Panc1 (cell line): ENCODE data around the gene GDPD5. TPM values are rescaled to one million over a fixed set of nuclear protein-coding genes. Genes with fewer than 3 reads are reported as not detected.

Experiments used
- ATAC-seq: fragments of 200-7000 bp; cut with Tn5 transposase; 2 replicates; pipeline ENCODE4 v1.9.1; 2020; ENCODE audit warnings: mild to moderate bottlenecking, moderate library complexity
- BruUV-seq: library from RNA; stranded (reverse); fragments of 400-500 nt; replicated peaks from 2 replicates; lab custom pipeline; 2021; lab: Mats Ljungman, UMichigan
- CTCF ChIA-PET: fragments of 300-600 bp; sonication (Branson Sonifier 250); formaldehyde crosslinking; loops from one replicate; lab custom pipeline; 2022; ENCODE audit warnings: antibody characterized with exemption; lab: Charles Lee
- POLR2A ChIA-PET: fragments of 300-600 bp; sonication (Branson Sonifier 250); formaldehyde crosslinking; loops from one replicate; lab custom pipeline; 2022; ENCODE audit warnings: antibody characterized with exemption; lab: Charles Lee
- DNase-seq: peaks from one replicate; pipeline ENCODE4 v3.0.0-alpha.2; 2010; ENCODE audit warnings: low read depth, low spot score
- H3K27ac ChIP-seq: 2 replicates; pipeline ENCODE4 v1.5.1; 2011; ENCODE audit warnings: mild to moderate bottlenecking, low read length, inconsistent platforms
- H3K27me3 ChIP-seq: fragments of 200-500 bp; sonication (Bioruptor generic); 2 replicates; pipeline ENCODE4 v1.6.0; 2014; ENCODE audit warnings: low read length, inconsistent platforms; ENCODE audit not compliant: control insufficient read depth, insufficient read depth
- H3K36me3 ChIP-seq: fragments of 200-500 bp; sonication (Bioruptor generic); 2 replicates; pipeline ENCODE4 v1.5.1; 2014; ENCODE audit warnings: inconsistent platforms, mild to moderate bottlenecking, low read length, moderate library complexity; ENCODE audit not compliant: control insufficient read depth, insufficient read depth
- H3K4me1 ChIP-seq: 2 replicates; pipeline ENCODE4 v1.5.1; 2011; ENCODE audit warnings: inconsistent platforms, mild to moderate bottlenecking, low read length, moderate library complexity; ENCODE audit not compliant: control insufficient read depth, insufficient read depth
- H3K4me3 ChIP-seq, 2 experiments: 2 replicates each; pipeline ENCODE4 v1.5.1; 2011 to 2012; ENCODE audit warnings: low read depth in 2 of 2, low read length in 2 of 2, mild to moderate bottlenecking in 2 of 2, inconsistent platforms in 1 of 2, moderate library complexity in 1 of 2
- H3K9me3 ChIP-seq: fragments of 200-500 bp; sonication (Bioruptor generic); 2 replicates; pipeline ENCODE4 v1.5.1; 2014; ENCODE audit warnings: low read depth, mild to moderate bottlenecking, inconsistent platforms, low read length, moderate library complexity; ENCODE audit not compliant: control insufficient read depth, insufficient read depth
- CTCF ChIP-seq: fragments of 450-650 bp; IDR thresholded peaks from 2 replicates; pipeline ENCODE4 v1.5.1; 2017; ENCODE audit warnings: mild to moderate bottlenecking
- POLR2AphosphoS5 ChIP-seq: IDR thresholded peaks from 2 replicates; pipeline ENCODE4 v1.6.1; 2012; ENCODE audit warnings: mild to moderate bottlenecking, low read depth, low read length, moderate library complexity
- REST ChIP-seq, 2 experiments: IDR thresholded peaks; 2 replicates each; pipeline ENCODE4 v1.6.1; 2011 to 2012; ENCODE audit warnings: low read depth in 2 of 2, control low read depth in 1 of 2, low read length in 1 of 2, mild to moderate bottlenecking in 1 of 2, moderate library complexity in 1 of 2; ENCODE audit not compliant: insufficient read depth in 1 of 2
- SIN3A ChIP-seq: IDR thresholded peaks from 2 replicates; pipeline ENCODE4 v1.6.1; 2012; ENCODE audit warnings: low read depth, mild to moderate bottlenecking, low read length, moderate library complexity, borderline replicate concordance; ENCODE audit not compliant: insufficient read depth
- TCF7L2 ChIP-seq: IDR thresholded peaks from 2 replicates; pipeline ENCODE4 v1.6.1; 2011; ENCODE audit warnings: mild to moderate bottlenecking, low read depth, low read length, inconsistent platforms
- in situ Hi-C: cut with HindIII; loops from 2 replicates; pipeline ENCODE4 v1.10.0; 2016; ENCODE audit warnings: low sequenced_read_pairs, low pct_unique_long_range_greater_than_20kb
- intact Hi-C: fragments of 100-400 bp; cut with micrococcal nuclease; formaldehyde crosslinking; loops from one replicate; pipeline ENCODE4 v1.10.0; 2022; ENCODE audit not compliant: unreplicated experiment
- total RNA-seq: library from RNA; stranded (reverse); gene quantifications from one replicate; pipeline ENCODE4 v1.2.1, GENCODE V29; 2021; ENCODE audit not compliant: unreplicated experiment

The GDPD5 gene
- total RNA-seq, 1 experiment from 2014 or later, result 6.0 TPM

GRCh38 chr11:75398906-75399305, 126.8 kb downstream of the GDPD5 start:
- intact Hi-C loops, result no loop called here

DNA sequence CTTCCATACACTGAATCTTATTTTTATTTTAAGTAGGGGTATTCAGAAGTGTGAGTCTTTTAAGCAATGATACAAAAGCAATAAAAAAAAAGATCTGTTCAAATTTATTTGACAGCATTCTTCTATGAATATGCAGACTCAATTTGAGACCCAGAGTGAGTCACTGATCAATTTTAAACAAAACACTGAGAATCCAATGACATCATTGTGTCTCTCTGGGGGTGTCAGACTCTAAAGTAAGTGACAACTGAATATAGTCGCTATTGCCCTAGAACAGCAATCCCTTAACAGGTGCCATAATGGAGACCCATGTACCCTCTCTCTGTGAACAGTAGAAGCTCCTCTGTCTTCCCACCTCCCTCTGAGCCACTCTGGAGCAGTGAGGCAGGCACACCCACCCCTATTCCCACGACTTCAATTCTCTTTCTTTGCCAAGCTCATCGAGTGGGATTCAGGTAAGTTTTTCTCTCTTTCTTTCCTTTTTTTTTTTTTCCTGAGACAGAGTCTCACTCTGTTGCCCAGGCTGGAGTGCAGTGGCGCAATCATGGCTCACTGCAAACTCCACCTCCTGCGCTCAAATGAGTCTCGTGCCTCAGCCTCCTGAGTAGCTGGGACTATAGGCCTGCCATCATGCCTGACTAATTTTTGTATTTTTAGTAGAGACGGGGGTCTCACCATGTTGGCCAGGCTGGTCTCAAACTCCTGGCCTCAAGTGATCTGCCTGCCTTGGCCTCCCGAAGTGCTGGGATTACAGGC, 131.5 kb downstream of the GDPD5 start:
- no peaks in the 10 kb centered on the region for H3K9me3 ChIP-seq
- no peaks in the 10 kb centered on the region for H3K4me1 ChIP-seq
- intact Hi-C loops (no loop called here), in situ Hi-C loops (no loop called here)
- ATAC-seq (no peak), DNase-seq (no peak)
- H3K36me3 ChIP-seq, result no peaks in the 10 kb centered on the region
- ChIA-PET POLR2A (interaction anchor here (0.6 kb wide), 1 partner anchor 113 kb away, joined by 8 read pairs; no protein-coding TSS in a partner anchor), CTCF (interaction anchor here (0.7 kb wide), 1 partner anchor 51 kb away, joined by 3 read pairs; no protein-coding TSS in a partner anchor)
- H3K27me3 ChIP-seq, result no peaks in the 10 kb centered on the region
- no peak overlapping the region for H3K4me3 ChIP-seq
- H3K27ac ChIP-seq, result no peak overlapping the region
- BruUV-seq, result no TSS peak
- no peak for TF ChIP-seq POLR2AphosphoS5
- TF ChIP-seq REST (IDR thresholded peaks at IDR 0.05; ENCODE audit: insufficient read depth in 1 of 2, low read depth in 2 of 2, low read length in 1 of 2), result no peak
- no peak for TF ChIP-seq SIN3A
- TF ChIP-seq CTCF, result no peak
- TF ChIP-seq TCF7L2, result no peak

More at GRCh38 chr11:75398906-75399305, 126.8 kb downstream of the GDPD5 start:
- in situ Hi-C loops, result no loop called here
- CTCF ChIA-PET, result no interaction called here
- Histone ChIP-seq H3K27me3 (no peaks in the 10 kb centered on the region), H3K27ac (no peak overlapping the region), H3K4me3 (peak overlapping the region; percentile 78 to 85), H3K4me1 (peaks cover 25% of the 10 kb centered on the region), H3K36me3 (peaks cover 40% of the 10 kb centered on the region), H3K9me3 (no peaks in the 10 kb centered on the region)
- no TSS peak for BruUV-seq
- POLR2A ChIA-PET, result no interaction called here
- ATAC-seq (0 out of 2 replicates have a peak, but pooled peaks have one; percentile 1), DNase-seq (no peak)
- TF ChIP-seq CTCF (no peak), TCF7L2 (no peak), SIN3A (no peak)
